B cell (primary cell): ENCODE measurements around the gene RAB6D. TPM values are rescaled to one million over a fixed set of nuclear protein-coding genes. Genes with fewer than 3 reads are reported as not detected.

Experiments
- ATAC-seq: fragments of 200-7000 bp; cut with Tn5 transposase; one replicate; pipeline ENCODE4 v1.10.0; 2021; ENCODE audit warnings: low read depth, mild to moderate bottlenecking, moderate number of reproducible peaks, moderate library complexity
- CTCF ChIA-PET: fragments of 350-600 bp; sonication (Branson Sonifier 250); formaldehyde crosslinking; loops from one replicate; lab custom pipeline; 2021; ENCODE audit warnings: antibody characterized with exemption, inconsistent platforms; lab: Charles Lee
- POLR2A ChIA-PET: fragments of 350-600 bp; sonication (Branson Sonifier 250); formaldehyde crosslinking; loops from one replicate; lab custom pipeline; 2021; ENCODE audit warnings: antibody characterized with exemption; lab: Charles Lee
- DNase-seq: peaks from one replicate; pipeline ENCODE4 v3.0.0; 2013
- H2AFZ ChIP-seq: 2 replicates; pipeline ENCODE4 v1.6.1; 2012; ENCODE audit warnings: mild to moderate bottlenecking, low read depth, low read length; ENCODE audit not compliant: insufficient read depth, poor library complexity, severe bottlenecking
- H3K27ac ChIP-seq, 2 donors: 1 replicate in 1 of 2; 2 replicates in 1 of 2; pipeline ENCODE4 v1.5.1; 2012 to 2013; ENCODE audit warnings: low read length in 2 of 2, mild to moderate bottlenecking in 2 of 2, moderate library complexity in 1 of 2
- H3K27me3 ChIP-seq, 4 experiments: fragments of 200-600 bp in 1 of 4; sonication (generic) in 1 of 4; replicated peaks in 1 of 4; 1 replicate in 2 of 4; 2 replicates in 2 of 4; pipeline versions ENCODE4 v1.6.1 to v1.7.0; 2013 to 2016; ENCODE audit warnings: low read length in 3 of 4, mild to moderate bottlenecking in 2 of 4, mixed read lengths in 1 of 4, moderate library complexity in 1 of 4; ENCODE audit not compliant: insufficient read depth in 4 of 4, control insufficient read depth in 3 of 4; ENCODE audit errors: control extremely low read depth in 1 of 4
- H3K36me3 ChIP-seq, 2 experiments: replicated peaks in 1 of 2; 1 replicate in 1 of 2; 2 replicates in 1 of 2; pipeline versions ENCODE4 v1.6.1 to v1.7.1; 2013; ENCODE audit warnings: low read length in 1 of 2; ENCODE audit not compliant: insufficient read depth in 2 of 2, control insufficient read depth in 1 of 2; ENCODE audit errors: control extremely low read depth in 1 of 2, extremely low read depth in 1 of 2
- H3K4me1 ChIP-seq, 2 donors: fragments of 200-600 bp in 1 of 2; sonication (generic) in 1 of 2; 1 replicate in 1 of 2; 2 replicates in 1 of 2; pipeline versions ENCODE4 v1.5.1 to v1.6.1; 2013 to 2017; ENCODE audit warnings: low read length in 2 of 2; ENCODE audit not compliant: control insufficient read depth in 2 of 2, insufficient read depth in 2 of 2
- H3K4me2 ChIP-seq: replicated peaks from 2 replicates; pipeline ENCODE3; 2012; ENCODE audit warnings: mild to moderate bottlenecking, low read depth, low read length; ENCODE audit not compliant: poor library complexity, severe bottlenecking
- H3K4me3 ChIP-seq, 5 experiments: fragments of 200-600 bp in 1 of 5; sonication (generic) in 1 of 5; 1 replicate in 3 of 5; 2 replicates in 2 of 5; pipeline versions ENCODE4 v1.5.1 to v1.7.0; 2011 to 2016; ENCODE audit warnings: low read length in 4 of 5, mild to moderate bottlenecking in 4 of 5, low read depth in 2 of 5, control low read depth in 1 of 5, moderate library complexity in 1 of 5; ENCODE audit not compliant: insufficient read depth in 1 of 5; ENCODE audit errors: control extremely low read depth in 1 of 5, extremely low read depth in 1 of 5
- H3K79me2 ChIP-seq: fragments of 200-600 bp; sonication (generic); one replicate; pipeline ENCODE4 v1.6.0; 2016; ENCODE audit warnings: low read length; ENCODE audit not compliant: control insufficient read depth, insufficient read depth
- H3K9ac ChIP-seq: fragments of 200-600 bp; sonication (generic); 2 replicates; pipeline ENCODE4 v1.6.1; 2017; ENCODE audit warnings: mild to moderate bottlenecking, low read length, moderate library complexity
- H3K9me3 ChIP-seq, 3 donors: one replicate each; pipeline versions ENCODE4 v1.6.1 to v1.7.1; 2013; ENCODE audit warnings: low read length in 2 of 3; ENCODE audit not compliant: control insufficient read depth in 2 of 3, insufficient read depth in 1 of 3; ENCODE audit errors: control extremely low read depth in 1 of 3
- H4K20me1 ChIP-seq: 2 replicates; pipeline ENCODE4 v1.6.0; 2012; ENCODE audit warnings: mild to moderate bottlenecking, low read length; ENCODE audit not compliant: insufficient read depth, control insufficient read depth, poor library complexity, severe bottlenecking
- H3K27ac Mint-ChIP-seq: one replicate; pipeline ENCODE4 v1.8.0; 2021; ENCODE audit warnings: mixed read lengths
- H3K27me3 Mint-ChIP-seq: one replicate; pipeline ENCODE4 v1.8.0; 2021; ENCODE audit warnings: mixed read lengths
- H3K4me1 Mint-ChIP-seq: one replicate; pipeline ENCODE4 v1.8.0; 2021; ENCODE audit warnings: mixed read lengths
- H3K4me3 Mint-ChIP-seq: one replicate; pipeline ENCODE4 v1.8.0; 2021; ENCODE audit warnings: mixed read lengths
- H3K9me3 Mint-ChIP-seq: one replicate; pipeline ENCODE4 v1.8.0; 2022; ENCODE audit warnings: mixed read lengths; ENCODE audit not compliant: insufficient read depth
- CTCF ChIP-seq: fragments of 200-600 bp; IDR thresholded peaks from one replicate; pipeline ENCODE4 v1.8.0; 2022; ENCODE audit warnings: antibody characterized with exemption, mild to moderate bottlenecking
- EZH2 ChIP-seq: IDR thresholded peaks from 2 replicates; pipeline ENCODE4 v1.6.1; 2012; ENCODE audit warnings: borderline replicate concordance, low read depth, mild to moderate bottlenecking, moderate library complexity, low read length; ENCODE audit not compliant: insufficient read depth, poor library complexity, severe bottlenecking
- WGBS: methylation state at CpG from one replicate; pipeline ENCODE4 v1.1.5; 2013; ENCODE audit warnings: missing lambda C conversion rate; ENCODE audit not compliant: insufficient coverage; 5-methylcytosine and 5-hydroxymethylcytosine counted together
- intact Hi-C: fragments of 100-400 bp; cut with micrococcal nuclease; formaldehyde crosslinking; loops from one replicate; pipeline ENCODE4 v1.10.0; 2022
- polyA plus RNA-seq: library from polyadenylated mRNA; depleted of rRNA; stranded (reverse); fragments of >200 nt; gene quantifications from 2 replicates; pipeline ENCODE4 v1.2.3, GENCODE V29; 2012
- total RNA-seq, 2 donors: library from RNA; stranded (reverse); fragments of 120-200 nt in 1 of 2; gene quantifications; 1 replicate in 1 of 2; 2 replicates in 1 of 2; pipeline versions ENCODE4 v1.2.3 to v1.2.4, GENCODE V29; 2013 to 2022

Gene RAB6D
- total and polyA plus RNA-seq, 2 donors (not counting 1 experiment from before 2014, with no cell fraction given), result not detected

- Mint-ChIP-seq H3K27ac (no peak overlapping the region), H3K4me3 (no peak overlapping the region), H3K9me3 (no peaks in the 10 kb centered on the region), H3K4me1 (peaks cover 8% of the 10 kb centered on the region), H3K27me3 (peaks cover 31% of the 10 kb centered on the region)
- no peaks in the 10 kb centered on the region for H3K9me3 ChIP-seq
- no peak overlapping the region for H3K9ac ChIP-seq
- no peak overlapping the region for H3K27ac ChIP-seq
- no peak overlapping the region for H3K4me2 ChIP-seq
- TF ChIP-seq CTCF (no peak), EZH2 (no peak)
- ChIA-PET POLR2A (no interaction called here), CTCF (no interaction called here)
- intact Hi-C loops, result no loop called here
- WGBS, result 93% methylated on average over 7 of the region's 7 CpGs
- H4K20me1 ChIP-seq, result no peaks in the 10 kb centered on the region
- no peak overlapping the region for H3K4me3 ChIP-seq
- DNase-seq, result no peak
- H2AFZ ChIP-seq, result no peak overlapping the region
- H3K79me2 ChIP-seq, result no peaks in the 10 kb centered on the region
- peaks cover 0 to 9% (median 6%) of the 10 kb centered on the region in 4 experiments for H3K27me3 ChIP-seq
- H3K36me3 ChIP-seq, result no peaks in the 10 kb centered on the region
- no peaks in the 10 kb centered on the region for H3K4me1 ChIP-seq
- ATAC-seq, result no peak
Measured at GRCh38 chr2:131367352-131367751, 3.4 kb upstream of the RAB6D start.

DNA sequence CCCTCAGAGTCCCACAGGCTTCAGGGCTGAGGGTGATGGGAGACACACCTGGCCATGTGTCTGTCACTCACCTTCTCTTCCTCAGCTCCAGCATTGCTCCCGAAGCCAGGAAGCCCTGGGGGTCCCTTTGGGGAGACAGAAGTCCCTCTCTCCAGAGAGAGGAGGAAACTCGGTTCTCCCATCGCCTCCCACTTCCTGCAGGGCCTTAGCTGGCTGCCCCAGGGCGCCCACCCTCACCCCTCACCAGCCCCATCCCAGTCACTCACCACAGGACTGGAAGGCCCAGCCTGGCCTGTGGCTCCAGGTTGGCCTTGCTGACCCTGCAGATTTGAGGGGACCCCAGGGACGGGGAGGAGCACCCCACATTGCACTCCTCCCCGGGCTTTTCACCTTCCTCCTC lies 2.7 kb upstream of the RAB6D start:
- Histone ChIP-seq H3K79me2 (no peaks in the 10 kb centered on the region), H4K20me1 (no peaks in the 10 kb centered on the region), H3K4me2 (no peak overlapping the region), H3K9ac (no peak overlapping the region), H2AFZ (no peak overlapping the region), H3K4me1 (no peaks in the 10 kb centered on the region), H3K27me3 (peaks cover 0 to 9% (median 6%) of the 10 kb centered on the region in 4 experiments), H3K36me3 (no peaks in the 10 kb centered on the region), H3K9me3 (no peaks in the 10 kb centered on the region), H3K4me3 (no peak overlapping the region), H3K27ac (no peak overlapping the region)
- Mint-ChIP-seq H3K27ac (no peak overlapping the region), H3K4me3 (no peak overlapping the region), H3K4me1 (peaks cover 8% of the 10 kb centered on the region), H3K27me3 (peaks cover 34% of the 10 kb centered on the region), H3K9me3 (no peaks in the 10 kb centered on the region)
- 65% methylated on average over 4 of the region's 6 CpGs for WGBS
- intact Hi-C loops, result no loop called here
- ChIA-PET CTCF (no interaction called here), POLR2A (no interaction called here)
- TF ChIP-seq EZH2 (no peak), CTCF (no peak)
- DNase-seq (no peak), ATAC-seq (no peak)
